ENCODE measurements around the gene FAAP20. TPM values are rescaled to one million over a fixed set of nuclear protein-coding genes. Genes with fewer than 3 reads are reported as not detected.

The FAAP20 gene
- polyA plus RNA-seq, 1 donor from 2014 or later: 45.3 TPM

DNA sequence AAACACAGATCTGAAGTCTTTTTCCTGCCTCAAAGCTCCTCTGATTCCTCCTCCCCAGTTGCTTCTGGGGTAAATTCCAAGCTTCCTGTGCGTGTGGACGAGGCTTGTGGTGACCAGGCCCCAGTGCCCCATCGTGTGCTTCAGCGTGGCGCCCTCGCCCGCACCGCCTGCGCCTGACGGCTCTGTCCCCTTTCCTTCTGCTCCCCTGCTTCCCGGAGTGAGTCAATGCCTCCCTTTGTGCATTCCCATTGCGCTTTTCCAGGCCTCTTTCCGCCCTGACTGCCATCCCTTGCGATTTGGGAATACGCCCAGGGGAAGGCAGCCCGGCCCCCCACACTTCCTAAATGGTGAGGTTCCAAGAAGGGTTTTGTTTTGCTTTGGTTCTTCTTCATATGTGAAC, 36.3 kb downstream of the FAAP20 start:
- Histone ChIP-seq H3K4me2 (ENCODE audit: low read length) (no peak overlapping the region), H3K9me2 (ENCODE audit: insufficient read depth, low read length) (no peaks in the 10 kb centered on the region), H4K20me1 (ENCODE audit: insufficient read depth) (no peaks in the 10 kb centered on the region), H2AFZ (ENCODE audit: low read depth, low read length) (no peak overlapping the region), H3K9ac (ENCODE audit: low read length) (no peak overlapping the region), H3K9me3 (ENCODE audit: low read length) (no peaks in the 10 kb centered on the region), H3K4me3 (ENCODE audit: low read length) (no peak overlapping the region), H3K27ac (ENCODE audit: low read length) (no peak overlapping the region), H3K79me2 (replicated peaks; ENCODE audit: insufficient read depth, low read length) (no peaks in the 10 kb centered on the region), H3F3A (ENCODE audit: insufficient read depth, low read length, poor library complexity, severe bottlenecking) (no peaks in the 10 kb centered on the region), H3K27me3 (ENCODE audit: insufficient read depth, low read depth, low read length) (no peaks in the 10 kb centered on the region), H3K36me3 (ENCODE audit: insufficient read depth, low read length) (no peaks in the 10 kb centered on the region)
- TF ChIP-seq, protein P1, sequence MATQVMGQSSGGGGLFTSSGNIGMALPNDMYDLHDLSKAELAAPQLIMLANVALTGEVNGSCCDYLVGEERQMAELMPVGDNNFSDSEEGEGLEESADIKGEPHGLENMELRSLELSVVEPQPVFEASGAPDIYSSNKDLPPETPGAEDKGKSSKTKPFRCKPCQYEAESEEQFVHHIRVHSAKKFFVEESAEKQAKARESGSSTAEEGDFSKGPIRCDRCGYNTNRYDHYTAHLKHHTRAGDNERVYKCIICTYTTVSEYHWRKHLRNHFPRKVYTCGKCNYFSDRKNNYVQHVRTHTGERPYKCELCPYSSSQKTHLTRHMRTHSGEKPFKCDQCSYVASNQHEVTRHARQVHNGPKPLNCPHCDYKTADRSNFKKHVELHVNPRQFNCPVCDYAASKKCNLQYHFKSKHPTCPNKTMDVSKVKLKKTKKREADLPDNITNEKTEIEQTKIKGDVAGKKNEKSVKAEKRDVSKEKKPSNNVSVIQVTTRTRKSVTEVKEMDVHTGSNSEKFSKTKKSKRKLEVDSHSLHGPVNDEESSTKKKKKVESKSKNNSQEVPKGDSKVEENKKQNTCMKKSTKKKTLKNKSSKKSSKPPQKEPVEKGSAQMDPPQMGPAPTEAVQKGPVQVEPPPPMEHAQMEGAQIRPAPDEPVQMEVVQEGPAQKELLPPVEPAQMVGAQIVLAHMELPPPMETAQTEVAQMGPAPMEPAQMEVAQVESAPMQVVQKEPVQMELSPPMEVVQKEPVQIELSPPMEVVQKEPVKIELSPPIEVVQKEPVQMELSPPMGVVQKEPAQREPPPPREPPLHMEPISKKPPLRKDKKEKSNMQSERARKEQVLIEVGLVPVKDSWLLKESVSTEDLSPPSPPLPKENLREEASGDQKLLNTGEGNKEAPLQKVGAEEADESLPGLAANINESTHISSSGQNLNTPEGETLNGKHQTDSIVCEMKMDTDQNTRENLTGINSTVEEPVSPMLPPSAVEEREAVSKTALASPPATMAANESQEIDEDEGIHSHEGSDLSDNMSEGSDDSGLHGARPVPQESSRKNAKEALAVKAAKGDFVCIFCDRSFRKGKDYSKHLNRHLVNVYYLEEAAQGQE (IDR thresholded peaks at IDR 0.05; ENCODE audit: borderline replicate concordance): no peak
- TF ChIP-seq RAD21 (conservative IDR thresholded peaks at IDR 0.05) (no peak), EZH2 (IDR thresholded peaks at IDR 0.05; ENCODE audit: borderline replicate concordance, insufficient read depth, low read length, poor library complexity, severe bottlenecking) (no peak), MXI1 (conservative IDR thresholded peaks at IDR 0.05; ENCODE audit: poor library complexity, severe bottlenecking) (no peak), TAF1 (IDR thresholded peaks at IDR 0.05; ENCODE audit: low read depth) (no peak), POLR2AphosphoS5 (IDR thresholded peaks at IDR 0.05) (no peak), EP300 (conservative IDR thresholded peaks at IDR 0.05; ENCODE audit: poor library complexity, severe bottlenecking) (no peak), SMC3 (conservative IDR thresholded peaks at IDR 0.05; ENCODE audit: poor library complexity) (no peak)
- TF ChIP-seq, protein P2, sequence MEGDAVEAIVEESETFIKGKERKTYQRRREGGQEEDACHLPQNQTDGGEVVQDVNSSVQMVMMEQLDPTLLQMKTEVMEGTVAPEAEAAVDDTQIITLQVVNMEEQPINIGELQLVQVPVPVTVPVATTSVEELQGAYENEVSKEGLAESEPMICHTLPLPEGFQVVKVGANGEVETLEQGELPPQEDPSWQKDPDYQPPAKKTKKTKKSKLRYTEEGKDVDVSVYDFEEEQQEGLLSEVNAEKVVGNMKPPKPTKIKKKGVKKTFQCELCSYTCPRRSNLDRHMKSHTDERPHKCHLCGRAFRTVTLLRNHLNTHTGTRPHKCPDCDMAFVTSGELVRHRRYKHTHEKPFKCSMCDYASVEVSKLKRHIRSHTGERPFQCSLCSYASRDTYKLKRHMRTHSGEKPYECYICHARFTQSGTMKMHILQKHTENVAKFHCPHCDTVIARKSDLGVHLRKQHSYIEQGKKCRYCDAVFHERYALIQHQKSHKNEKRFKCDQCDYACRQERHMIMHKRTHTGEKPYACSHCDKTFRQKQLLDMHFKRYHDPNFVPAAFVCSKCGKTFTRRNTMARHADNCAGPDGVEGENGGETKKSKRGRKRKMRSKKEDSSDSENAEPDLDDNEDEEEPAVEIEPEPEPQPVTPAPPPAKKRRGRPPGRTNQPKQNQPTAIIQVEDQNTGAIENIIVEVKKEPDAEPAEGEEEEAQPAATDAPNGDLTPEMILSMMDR (IDR thresholded peaks at IDR 0.05; ENCODE audit: poor library complexity, severe bottlenecking): no peak

DNA sequence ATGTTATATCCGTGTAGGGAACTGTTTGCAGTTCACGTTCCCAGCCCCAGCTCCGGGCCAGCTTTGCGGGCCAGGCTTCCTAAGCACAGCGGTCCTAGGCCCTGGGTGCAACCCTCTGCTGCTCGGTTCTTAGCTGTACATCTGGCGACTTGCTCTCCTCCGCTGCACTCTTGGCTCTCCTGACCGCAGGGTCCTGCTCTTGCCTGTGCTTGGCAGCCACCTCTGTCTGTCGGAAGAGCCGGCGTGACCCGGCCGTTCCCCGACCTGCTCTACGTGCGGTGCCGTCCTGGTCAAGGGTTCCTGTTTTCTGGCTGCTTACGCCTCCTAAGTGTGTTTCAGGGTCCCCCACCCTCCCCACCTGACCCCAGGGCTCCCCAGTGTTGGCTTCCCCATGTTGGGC, 36.7 kb downstream of the FAAP20 start:
- no peaks in the 10 kb centered on the region for H3K36me3 ChIP-seq (ENCODE audit: insufficient read depth, low read length)

More for the DNA sequence above, 36.7 kb downstream of the FAAP20 start:
- H3F3A ChIP-seq (ENCODE audit: insufficient read depth, low read length, poor library complexity, severe bottlenecking): no peaks in the 10 kb centered on the region
- H2AFZ ChIP-seq (ENCODE audit: low read depth, low read length): no peak overlapping the region
- no peaks in the 10 kb centered on the region for H3K9me3 ChIP-seq (ENCODE audit: low read length)
- no peaks in the 10 kb centered on the region for H3K27me3 ChIP-seq (ENCODE audit: insufficient read depth, low read depth, low read length)
- no peak overlapping the region for H3K4me3 ChIP-seq (ENCODE audit: low read length)
- H3K9ac ChIP-seq (ENCODE audit: low read length): no peak overlapping the region
- H3K79me2 ChIP-seq (replicated peaks; ENCODE audit: insufficient read depth, low read length): no peaks in the 10 kb centered on the region
- TF ChIP-seq TAF1 (IDR thresholded peaks at IDR 0.05; ENCODE audit: low read depth) (no peak), RAD21 (conservative IDR thresholded peaks at IDR 0.05) (no peak), EP300 (conservative IDR thresholded peaks at IDR 0.05; ENCODE audit: poor library complexity, severe bottlenecking) (no peak), POLR2AphosphoS5 (IDR thresholded peaks at IDR 0.05) (no peak), EZH2 (IDR thresholded peaks at IDR 0.05; ENCODE audit: borderline replicate concordance, insufficient read depth, low read length, poor library complexity, severe bottlenecking) (no peak), SMC3 (conservative IDR thresholded peaks at IDR 0.05; ENCODE audit: poor library complexity) (no peak), MXI1 (conservative IDR thresholded peaks at IDR 0.05; ENCODE audit: poor library complexity, severe bottlenecking) (no peak)
- TF ChIP-seq, protein P2 (IDR thresholded peaks at IDR 0.05; ENCODE audit: poor library complexity, severe bottlenecking): no peak
- TF ChIP-seq, protein P1 (IDR thresholded peaks at IDR 0.05; ENCODE audit: borderline replicate concordance): no peak
- no peaks in the 10 kb centered on the region for H3K9me2 ChIP-seq (ENCODE audit: insufficient read depth, low read length)
- H3K4me2 ChIP-seq (ENCODE audit: low read length): no peak overlapping the region
- H4K20me1 ChIP-seq (ENCODE audit: insufficient read depth): no peaks in the 10 kb centered on the region
- no peak overlapping the region for H3K27ac ChIP-seq (ENCODE audit: low read length)
